Loucy (cell line): ENCODE data around the gene GAD2.

Experiments
- H2AFZ ChIP-seq: fragments of 200-600 bp; sonication (generic); 2 replicates; pipeline ENCODE4 v1.6.0; 2016; ENCODE audit warnings: antibody characterized with exemption, mild to moderate bottlenecking, low read length, moderate library complexity
- H3F3A ChIP-seq: fragments of 200-600 bp; 2 replicates; pipeline ENCODE4 v1.6.0; 2016; ENCODE audit warnings: antibody characterized with exemption, low read depth, mild to moderate bottlenecking
- H3K27me3 ChIP-seq: fragments of 200-600 bp; sonication (generic); 2 replicates; pipeline ENCODE4 v1.6.1; 2014; ENCODE audit warnings: low read length, mild to moderate bottlenecking; ENCODE audit not compliant: insufficient read depth, poor library complexity, severe bottlenecking
- H3K36me3 ChIP-seq: fragments of 200-600 bp; sonication (generic); 2 replicates; pipeline ENCODE4 v1.6.1; 2016; ENCODE audit warnings: low read length; ENCODE audit not compliant: insufficient read depth
- H3K4me1 ChIP-seq: fragments of 200-600 bp; sonication (generic); 2 replicates; pipeline ENCODE4 v1.5.1; 2014; ENCODE audit warnings: low read length, mild to moderate bottlenecking; ENCODE audit not compliant: insufficient read depth, poor library complexity, severe bottlenecking
- H3K4me2 ChIP-seq: fragments of 200-600 bp; sonication (generic); 2 replicates; pipeline ENCODE4 v1.6.0; 2014; ENCODE audit warnings: antibody characterized with exemption, low read length, low read depth, mild to moderate bottlenecking; ENCODE audit not compliant: poor library complexity, severe bottlenecking
- H3K4me3 ChIP-seq: fragments of 200-600 bp; sonication (generic); 2 replicates; pipeline ENCODE4 v1.5.1; 2014; ENCODE audit warnings: low read length, mild to moderate bottlenecking, mixed read lengths; ENCODE audit not compliant: poor library complexity, severe bottlenecking
- H3K79me2 ChIP-seq: fragments of 200-600 bp; sonication (generic); 2 replicates; pipeline ENCODE4 v1.6.1; 2014; ENCODE audit warnings: low read length; ENCODE audit not compliant: insufficient read depth
- H3K9ac ChIP-seq: fragments of 200-600 bp; sonication (generic); 2 replicates; pipeline ENCODE4 v1.6.0; 2014; ENCODE audit warnings: mild to moderate bottlenecking, low read depth, low read length, moderate library complexity; ENCODE audit not compliant: poor library complexity, severe bottlenecking
- H3K9me2 ChIP-seq: fragments of 200-600 bp; sonication (generic); replicated peaks from 2 replicates; pipeline ENCODE4 v1.6.1; 2016; ENCODE audit warnings: low read depth, low read length, mixed read lengths
- H3K9me3 ChIP-seq: fragments of 200-600 bp; sonication (generic); 2 replicates; pipeline ENCODE4 v1.6.1; 2014; ENCODE audit warnings: mild to moderate bottlenecking, antibody characterized with exemption, low read length, low read depth; ENCODE audit not compliant: insufficient read depth
- H4K20me1 ChIP-seq: fragments of 200-600 bp; sonication (generic); 2 replicates; pipeline ENCODE4 v1.6.0; 2014; ENCODE audit warnings: antibody characterized with exemption, low read length, mild to moderate bottlenecking; ENCODE audit not compliant: insufficient read depth, poor library complexity, severe bottlenecking
- CTCF ChIP-seq: fragments of 200-600 bp; sonication (generic); conservative IDR thresholded peaks from 2 replicates; pipeline ENCODE4 v1.5.1; 2014; ENCODE audit warnings: mild to moderate bottlenecking, antibody characterized with exemption, low read length
- EZH2phosphoT487 ChIP-seq: fragments of 200-600 bp; IDR thresholded peaks from 2 replicates; pipeline ENCODE4 v1.6.1; 2018; ENCODE audit warnings: antibody characterized with exemption, mild to moderate bottlenecking, moderate library complexity, borderline replicate concordance

Gene GAD2

GRCh38 chr10:26251925-26252324 lies 35.4 kb downstream of the GAD2 start:
- no peaks in the 10 kb centered on the region for H3K79me2 ChIP-seq
- H3K9me3 ChIP-seq, result no peaks in the 10 kb centered on the region
- no peaks in the 10 kb centered on the region for H3K9me2 ChIP-seq
- H3K36me3 ChIP-seq, result no peaks in the 10 kb centered on the region
- H3K27me3 ChIP-seq, result no peaks in the 10 kb centered on the region
- no peaks in the 10 kb centered on the region for H3K4me1 ChIP-seq
- H2AFZ ChIP-seq, result no peak overlapping the region
- no peak overlapping the region for H3K4me3 ChIP-seq
- H4K20me1 ChIP-seq, result no peaks in the 10 kb centered on the region
- no peak overlapping the region for H3K4me2 ChIP-seq
- no peaks in the 10 kb centered on the region for H3F3A ChIP-seq
- no peak overlapping the region for H3K9ac ChIP-seq
- TF ChIP-seq CTCF (no peak), EZH2phosphoT487 (no peak)

GRCh38 chr10:26254616-26255015 lies 38.0 kb downstream of the GAD2 start:
- H3K4me1 ChIP-seq, result no peaks in the 10 kb centered on the region
- no peak overlapping the region for H2AFZ ChIP-seq
- TF ChIP-seq CTCF (no peak), EZH2phosphoT487 (no peak)
- no peaks in the 10 kb centered on the region for H3K27me3 ChIP-seq
- H3K9ac ChIP-seq, result no peak overlapping the region
- no peaks in the 10 kb centered on the region for H3K9me2 ChIP-seq
- H3K4me3 ChIP-seq, result no peak overlapping the region
- no peaks in the 10 kb centered on the region for H3F3A ChIP-seq
- H3K79me2 ChIP-seq, result no peaks in the 10 kb centered on the region
- no peaks in the 10 kb centered on the region for H4K20me1 ChIP-seq
- H3K9me3 ChIP-seq, result no peaks in the 10 kb centered on the region
- H3K4me2 ChIP-seq, result no peak overlapping the region
- no peaks in the 10 kb centered on the region for H3K36me3 ChIP-seq

GRCh38 chr10:26259341-26259740 lies 42.8 kb downstream of the GAD2 start:
- Histone ChIP-seq H3K9me2 (no peaks in the 10 kb centered on the region), H3K4me1 (no peaks in the 10 kb centered on the region), H3K27me3 (no peaks in the 10 kb centered on the region), H3K9me3 (no peaks in the 10 kb centered on the region), H3K4me2 (no peak overlapping the region), H2AFZ (no peak overlapping the region), H3K36me3 (no peaks in the 10 kb centered on the region), H3K9ac (no peak overlapping the region), H3K4me3 (no peak overlapping the region), H3F3A (no peaks in the 10 kb centered on the region), H4K20me1 (no peaks in the 10 kb centered on the region), H3K79me2 (no peaks in the 10 kb centered on the region)
- no peak for TF ChIP-seq CTCF
- no peak for TF ChIP-seq EZH2phosphoT487
